ENCODE data around the gene RPN1.

RPN1 gene

DNA sequence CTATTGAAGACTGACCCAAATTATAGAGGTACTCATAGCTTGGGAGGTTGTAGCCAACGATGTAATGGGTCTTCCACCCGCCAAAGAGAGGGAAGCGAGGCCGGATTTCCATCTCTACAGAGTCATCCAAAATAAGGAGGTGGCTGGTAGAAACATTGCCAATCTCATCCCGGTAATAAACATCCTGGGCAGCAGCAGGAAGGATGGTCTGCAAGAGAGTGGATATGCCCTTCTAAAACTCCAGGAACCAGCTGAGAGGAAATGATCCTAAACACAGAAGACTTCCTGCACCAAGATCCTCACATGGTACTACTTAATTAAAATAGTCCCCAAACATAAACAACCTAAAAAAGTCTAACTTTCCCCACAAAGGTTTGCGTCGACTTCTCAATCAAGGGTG, 20.7 kb downstream of the RPN1 start:
- CTCF ChIA-PET: interaction anchor here (1.2 to 1.7 kb wide), 3 partner anchors 9 to 12 kb away, joined by 4 to 6 read pairs (median 6); no protein-coding TSS in a partner anchor
- no peak overlapping the region for H3K27ac ChIP-seq (ENCODE audit: insufficient read depth in 1 of 2, low read depth in 1 of 2, low read length in 2 of 2, poor library complexity in 1 of 2, severe bottlenecking in 2 of 2)
- H3K27me3 ChIP-seq (replicated peaks in 2 of 5; ENCODE audit: control insufficient read depth in 4 of 5, insufficient read depth in 5 of 5, low read length in 4 of 5): no peaks in the 10 kb centered on the region
- 67% methylated on average over 1 of the region's 7 CpGs for WGBS (ENCODE audit: insufficient coverage)
- no peak overlapping the region for H3K4me3 ChIP-seq (ENCODE audit: control insufficient read depth in 1 of 7, extremely low read depth in 1 of 7, insufficient read depth in 4 of 7, low read depth in 2 of 7, low read length in 6 of 7)
- no peak for DNase-seq
- POLR2A ChIA-PET: no interaction called here
- H3K36me3 ChIP-seq (ENCODE audit: control insufficient read depth in 4 of 4, insufficient read depth in 4 of 4, low read length in 3 of 4): peaks cover 23 to 64% (median 45%) of the 10 kb centered on the region in 4 experiments
- H3K4me1 ChIP-seq (ENCODE audit: control extremely low read depth in 1 of 4, control insufficient read depth in 4 of 4, insufficient read depth in 4 of 4, low read length in 3 of 4): no peaks in the 10 kb centered on the region
- H3K9me3 ChIP-seq (ENCODE audit: control extremely low read depth in 1 of 5, control insufficient read depth in 4 of 5, insufficient read depth in 2 of 5, low read depth in 1 of 5, low read length in 4 of 5): no peaks in the 10 kb centered on the region

DNA sequence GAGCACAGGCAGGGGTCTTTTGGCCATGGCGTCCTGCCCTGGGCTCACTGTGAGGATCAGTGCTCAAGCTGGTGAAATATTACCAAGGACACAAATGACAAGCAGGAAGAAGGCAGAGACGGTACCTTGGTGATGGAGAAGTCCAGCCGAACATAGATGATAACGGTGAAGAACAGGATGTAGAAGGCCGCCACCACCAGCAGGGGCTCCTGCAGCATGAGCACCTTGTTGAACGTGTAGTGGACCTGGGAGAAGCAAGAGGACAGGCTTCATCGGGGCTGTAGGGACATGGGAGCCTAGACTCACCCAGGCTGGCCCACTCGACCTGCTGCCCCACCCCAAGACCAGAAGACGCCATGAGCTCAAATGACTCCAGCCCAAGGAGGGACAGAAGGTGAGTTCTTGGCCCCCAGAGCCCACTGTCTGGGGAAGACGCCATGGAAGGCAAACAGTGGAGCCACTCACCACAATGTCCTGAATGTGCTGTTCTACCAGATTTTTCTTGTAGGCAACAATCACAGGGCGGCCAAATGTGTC, 25.1 kb downstream of the RPN1 start:
- no peak for DNase-seq
- ChIA-PET CTCF (interaction anchor here (0.6 to 1.2 kb wide), 2 partner anchors 9 to 14 kb away, joined by 3 to 6 read pairs; no protein-coding TSS in a partner anchor), POLR2A (no interaction called here)
- H3K9me3 ChIP-seq (ENCODE audit: control extremely low read depth in 1 of 5, control insufficient read depth in 4 of 5, insufficient read depth in 2 of 5, low read depth in 1 of 5, low read length in 4 of 5): no peaks in the 10 kb centered on the region
- peaks cover 0 to 4% (median under 1%) of the 10 kb centered on the region in 4 experiments for H3K4me1 ChIP-seq (ENCODE audit: control extremely low read depth in 1 of 4, control insufficient read depth in 4 of 4, insufficient read depth in 4 of 4, low read length in 3 of 4)
- WGBS (ENCODE audit: insufficient coverage): 93% methylated on average over 10 of the region's 11 CpGs
- H3K27ac ChIP-seq (ENCODE audit: insufficient read depth in 1 of 2, low read depth in 1 of 2, low read length in 2 of 2, poor library complexity in 1 of 2, severe bottlenecking in 2 of 2): no peak overlapping the region
- peaks cover 30 to 85% (median 63%) of the 10 kb centered on the region in 4 experiments for H3K36me3 ChIP-seq (ENCODE audit: control insufficient read depth in 4 of 4, insufficient read depth in 4 of 4, low read length in 3 of 4)
- H3K27me3 ChIP-seq (replicated peaks in 2 of 5; ENCODE audit: control insufficient read depth in 4 of 5, insufficient read depth in 5 of 5, low read length in 4 of 5): no peaks in the 10 kb centered on the region
- H3K4me3 ChIP-seq (ENCODE audit: control insufficient read depth in 1 of 7, extremely low read depth in 1 of 7, insufficient read depth in 4 of 7, low read depth in 2 of 7, low read length in 6 of 7): no peak overlapping the region

GRCh38 chr3:128624526-128625138, 26.0 kb downstream of the RPN1 start:
- WGBS (ENCODE audit: insufficient coverage): 97% methylated on average over 5 of the region's 11 CpGs
- POLR2A ChIA-PET: no interaction called here
- Histone ChIP-seq H3K4me3 (ENCODE audit: control insufficient read depth in 1 of 7, extremely low read depth in 1 of 7, insufficient read depth in 4 of 7, low read depth in 2 of 7, low read length in 6 of 7) (no peak overlapping the region), H3K36me3 (ENCODE audit: control insufficient read depth in 4 of 4, insufficient read depth in 4 of 4, low read length in 3 of 4) (peaks cover 25 to 81% (median 64%) of the 10 kb centered on the region in 4 experiments), H3K27me3 (replicated peaks in 2 of 5; ENCODE audit: control insufficient read depth in 4 of 5, insufficient read depth in 5 of 5, low read length in 4 of 5) (no peaks in the 10 kb centered on the region), H3K4me1 (ENCODE audit: control extremely low read depth in 1 of 4, control insufficient read depth in 4 of 4, insufficient read depth in 4 of 4, low read length in 3 of 4) (peaks cover 0 to 10% (median 5%) of the 10 kb centered on the region in 4 experiments), H3K27ac (ENCODE audit: insufficient read depth in 1 of 2, low read depth in 1 of 2, low read length in 2 of 2, poor library complexity in 1 of 2, severe bottlenecking in 2 of 2) (no peak overlapping the region), H3K9me3 (ENCODE audit: control extremely low read depth in 1 of 5, control insufficient read depth in 4 of 5, insufficient read depth in 2 of 5, low read depth in 1 of 5, low read length in 4 of 5) (no peaks in the 10 kb centered on the region)
- DNase-seq: no peak
- CTCF ChIA-PET: interaction anchor here (0.6 kb wide), 1 partner anchor 16 kb away, joined by 3 read pairs; no protein-coding TSS in a partner anchor

DNA sequence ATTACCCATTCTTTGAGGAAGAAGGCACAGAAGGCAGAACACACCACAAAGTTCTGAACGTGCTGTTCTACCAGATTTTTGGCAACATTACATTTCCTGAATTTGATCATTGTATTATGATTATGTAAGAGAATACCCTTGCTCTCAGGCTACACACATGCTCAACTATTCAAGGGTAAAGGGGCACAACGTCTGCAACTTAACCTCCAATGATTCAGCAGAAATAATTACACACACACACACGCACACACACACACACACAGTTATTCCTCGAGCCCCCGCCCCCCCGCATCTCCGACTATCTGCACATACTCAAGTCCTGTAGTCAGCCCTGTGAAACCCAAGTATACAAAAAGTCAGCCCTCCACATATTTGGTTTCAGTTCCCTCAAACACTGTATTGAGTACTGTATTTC, 26.8 kb downstream of the RPN1 start:
- peak in 1 of 3 donors; percentile 40 for DNase-seq
- no peaks in the 10 kb centered on the region for H3K9me3 ChIP-seq (ENCODE audit: control extremely low read depth in 1 of 5, control insufficient read depth in 4 of 5, insufficient read depth in 2 of 5, low read depth in 1 of 5, low read length in 4 of 5)
- WGBS (ENCODE audit: insufficient coverage): no CpG with 5 or more reads among the region's 7 CpGs
- POLR2A ChIA-PET: no interaction called here
- peaks cover under 1 to 19% (median 11%) of the 10 kb centered on the region in 4 experiments for H3K4me1 ChIP-seq (ENCODE audit: control extremely low read depth in 1 of 4, control insufficient read depth in 4 of 4, insufficient read depth in 4 of 4, low read length in 3 of 4)
- no peak overlapping the region for H3K4me3 ChIP-seq (ENCODE audit: control insufficient read depth in 1 of 7, extremely low read depth in 1 of 7, insufficient read depth in 4 of 7, low read depth in 2 of 7, low read length in 6 of 7)
- no peak overlapping the region for H3K27ac ChIP-seq (ENCODE audit: insufficient read depth in 1 of 2, low read depth in 1 of 2, low read length in 2 of 2, poor library complexity in 1 of 2, severe bottlenecking in 2 of 2)
- CTCF ChIA-PET: no interaction called here
- H3K27me3 ChIP-seq (replicated peaks in 2 of 5; ENCODE audit: control insufficient read depth in 4 of 5, insufficient read depth in 5 of 5, low read length in 4 of 5): no peaks in the 10 kb centered on the region
- H3K36me3 ChIP-seq (ENCODE audit: control insufficient read depth in 4 of 4, insufficient read depth in 4 of 4, low read length in 3 of 4): peaks cover 26 to 79% (median 66%) of the 10 kb centered on the region in 4 experiments

DNA sequence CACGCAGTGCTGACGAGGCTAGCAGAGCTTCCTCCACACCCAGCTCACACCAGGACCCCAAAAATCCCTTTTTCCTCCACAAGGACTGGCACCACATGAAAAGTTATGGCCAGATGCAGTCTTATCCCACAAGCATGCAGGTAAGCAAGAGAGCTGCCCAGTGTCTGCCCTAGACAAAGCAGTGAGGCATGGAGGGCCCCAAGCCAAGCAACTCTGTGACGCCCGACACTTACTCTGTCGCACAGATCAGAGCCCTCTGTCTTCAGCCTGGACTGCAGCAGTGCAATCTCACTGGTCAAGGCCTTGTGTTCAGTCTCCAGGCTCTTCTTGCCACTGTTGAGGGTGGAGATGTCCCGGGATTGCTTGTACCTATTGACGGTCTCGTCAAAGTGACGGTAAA, 28.7 kb downstream of the RPN1 start:
- CTCF ChIA-PET: interaction anchor here (0.6 to 1.9 kb wide), 2 partner anchors 10 to 41 kb away, joined by 3 to 6 read pairs; no protein-coding TSS in a partner anchor
- H3K4me1 ChIP-seq (ENCODE audit: control extremely low read depth in 1 of 4, control insufficient read depth in 4 of 4, insufficient read depth in 4 of 4, low read length in 3 of 4): peaks cover 5 to 35% (median 24%) of the 10 kb centered on the region in 4 experiments
- no peak overlapping the region for H3K4me3 ChIP-seq (ENCODE audit: control insufficient read depth in 1 of 7, extremely low read depth in 1 of 7, insufficient read depth in 4 of 7, low read depth in 2 of 7, low read length in 6 of 7)
- 97% methylated on average over 9 of the region's 9 CpGs for WGBS (ENCODE audit: insufficient coverage)
- no peak overlapping the region for H3K27ac ChIP-seq (ENCODE audit: insufficient read depth in 1 of 2, low read depth in 1 of 2, low read length in 2 of 2, poor library complexity in 1 of 2, severe bottlenecking in 2 of 2)
- H3K27me3 ChIP-seq (replicated peaks in 2 of 5; ENCODE audit: control insufficient read depth in 4 of 5, insufficient read depth in 5 of 5, low read length in 4 of 5): no peaks in the 10 kb centered on the region
- no peaks in the 10 kb centered on the region for H3K9me3 ChIP-seq (ENCODE audit: control extremely low read depth in 1 of 5, control insufficient read depth in 4 of 5, insufficient read depth in 2 of 5, low read depth in 1 of 5, low read length in 4 of 5)
- no peak for DNase-seq
- POLR2A ChIA-PET: no interaction called here
- peaks cover 24 to 75% (median 65%) of the 10 kb centered on the region in 4 experiments for H3K36me3 ChIP-seq (ENCODE audit: control insufficient read depth in 4 of 4, insufficient read depth in 4 of 4, low read length in 3 of 4)

GRCh38 chr3:128621234-128621633, 29.4 kb downstream of the RPN1 start:
- H3K4me1 ChIP-seq (ENCODE audit: control extremely low read depth in 1 of 4, control insufficient read depth in 4 of 4, insufficient read depth in 4 of 4, low read length in 3 of 4): peaks cover 5 to 42% (median 30%) of the 10 kb centered on the region in 4 experiments
- ChIA-PET CTCF (interaction anchor here (0.5 to 2.7 kb wide), 8 partner anchors 8 to 170 kb away, joined by 3 to 6 read pairs (median 3); no protein-coding TSS in a partner anchor), POLR2A (no interaction called here)
- 100% methylated on average over 6 of the region's 6 CpGs for WGBS (ENCODE audit: insufficient coverage)
- H3K9me3 ChIP-seq (ENCODE audit: control extremely low read depth in 1 of 5, control insufficient read depth in 4 of 5, insufficient read depth in 2 of 5, low read depth in 1 of 5, low read length in 4 of 5): no peaks in the 10 kb centered on the region
- no peak for DNase-seq
- peaks cover 19 to 68% (median 58%) of the 10 kb centered on the region in 4 experiments for H3K36me3 ChIP-seq (ENCODE audit: control insufficient read depth in 4 of 4, insufficient read depth in 4 of 4, low read length in 3 of 4)
- no peaks in the 10 kb centered on the region for H3K27me3 ChIP-seq (replicated peaks in 2 of 5; ENCODE audit: control insufficient read depth in 4 of 5, insufficient read depth in 5 of 5, low read length in 4 of 5)
- no peak overlapping the region for H3K4me3 ChIP-seq (ENCODE audit: control insufficient read depth in 1 of 7, extremely low read depth in 1 of 7, insufficient read depth in 4 of 7, low read depth in 2 of 7, low read length in 6 of 7)
- H3K27ac ChIP-seq (ENCODE audit: insufficient read depth in 1 of 2, low read depth in 1 of 2, low read length in 2 of 2, poor library complexity in 1 of 2, severe bottlenecking in 2 of 2): no peak overlapping the region

GRCh38 chr3:128620268-128620691, 30.3 kb downstream of the RPN1 start:
- peaks cover 5 to 51% (median 39%) of the 10 kb centered on the region in 4 experiments for H3K4me1 ChIP-seq (ENCODE audit: control extremely low read depth in 1 of 4, control insufficient read depth in 4 of 4, insufficient read depth in 4 of 4, low read length in 3 of 4)
- peak overlapping the region in 1 of 2 experiments; percentile 23 for H3K27ac ChIP-seq (ENCODE audit: insufficient read depth in 1 of 2, low read depth in 1 of 2, low read length in 2 of 2, poor library complexity in 1 of 2, severe bottlenecking in 2 of 2)
- no peak overlapping the region for H3K4me3 ChIP-seq (ENCODE audit: control insufficient read depth in 1 of 7, extremely low read depth in 1 of 7, insufficient read depth in 4 of 7, low read depth in 2 of 7, low read length in 6 of 7)
- peak; percentile 40 to 77 (median 66) for DNase-seq
- POLR2A ChIA-PET: interaction anchor here (1.1 kb wide), 1 partner anchor 29 kb away, joined by 4 read pairs; no protein-coding TSS in a partner anchor
- CTCF ChIA-PET: interaction anchor here (0.6 to 2.7 kb wide), 10 partner anchors 9 to 171 kb away, joined by 3 to 6 read pairs (median 4); no protein-coding TSS in a partner anchor
- 83% methylated on average over 9 of the region's 9 CpGs for WGBS (ENCODE audit: insufficient coverage)
- no peaks in the 10 kb centered on the region for H3K9me3 ChIP-seq (ENCODE audit: control extremely low read depth in 1 of 5, control insufficient read depth in 4 of 5, insufficient read depth in 2 of 5, low read depth in 1 of 5, low read length in 4 of 5)
- H3K27me3 ChIP-seq (replicated peaks in 2 of 5; ENCODE audit: control insufficient read depth in 4 of 5, insufficient read depth in 5 of 5, low read length in 4 of 5): no peaks in the 10 kb centered on the region
- H3K36me3 ChIP-seq (ENCODE audit: control insufficient read depth in 4 of 4, insufficient read depth in 4 of 4, low read length in 3 of 4): peaks cover 13 to 59% (median 51%) of the 10 kb centered on the region in 4 experiments

Measured in common myeloid progenitor, CD34-positive (primary cell).